Heart right ventricle (tissue), 16 donors: Measurements from ENCODE around the gene SSH2. TPM values are rescaled to one million over a fixed set of nuclear protein-coding genes. Genes with fewer than 3 reads are reported as not detected.
A peak's percentile ranks its signal among the peaks of the same experiment; 100 is the strongest.

ENCODE experiments used
- ATAC-seq, 8 donors: fragments of 200-7000 bp; cut with Tn5 transposase; one replicate each; pipeline ENCODE4 v1.9.1; 2020; ENCODE audit warnings: mild to moderate bottlenecking in 8 of 8, moderate library complexity in 8 of 8, moderate number of reproducible peaks in 1 of 8
- DNase-seq, 2 donors: peaks; one replicate each; pipeline ENCODE4 v3.0.0-alpha.2; 2020
- H3K27ac ChIP-seq, 10 donors: fragments of 200-600 bp; sonication (generic) in 2 of 10; one replicate each; pipeline versions ENCODE4 v1.5.0 to v1.8.0; 2020 to 2022; ENCODE audit warnings: mild to moderate bottlenecking in 3 of 10
- H3K27me3 ChIP-seq, 7 donors: fragments of 200-600 bp; one replicate each; pipeline ENCODE4 v1.8.0; 2021 to 2022; ENCODE audit warnings: mild to moderate bottlenecking in 2 of 7
- H3K36me3 ChIP-seq, 9 donors: fragments of 200-600 bp; sonication (generic) in 1 of 9; one replicate each; pipeline versions ENCODE4 v1.5.0 to v1.8.0; 2020 to 2022; ENCODE audit warnings: mild to moderate bottlenecking in 2 of 9
- H3K4me1 ChIP-seq, 9 donors: fragments of 200-600 bp; sonication (generic) in 1 of 9; one replicate each; pipeline versions ENCODE4 v1.5.0 to v1.8.0; 2020 to 2022; ENCODE audit warnings: mild to moderate bottlenecking in 4 of 9
- H3K4me3 ChIP-seq, 10 donors: fragments of 200-600 bp; sonication (generic) in 2 of 10; one replicate each; pipeline versions ENCODE4 v1.5.0 to v1.8.0; 2020 to 2022; ENCODE audit warnings: mild to moderate bottlenecking in 7 of 10, moderate library complexity in 2 of 10
- H3K9me3 ChIP-seq, 11 donors: fragments of 200-600 bp in 10 of 11; sonication (generic) in 2 of 11; one replicate each; pipeline versions ENCODE4 v1.5.0 to v1.8.0; 2013 to 2022; ENCODE audit warnings: mild to moderate bottlenecking in 2 of 11, control low read depth in 1 of 11, moderate library complexity in 1 of 11
- CTCF ChIP-seq, 9 donors: fragments of 200-600 bp; sonication (generic) in 2 of 9; IDR thresholded peaks; one replicate each; pipeline versions ENCODE4 v1.5.0 to v1.8.0; 2021 to 2022; ENCODE audit warnings: antibody characterized with exemption in 9 of 9, mild to moderate bottlenecking in 5 of 9, moderate library complexity in 1 of 9
- WGBS, 2 donors: extraction: QIAGEN DNeasy Blood & Tissue Kit; methylation state at CpG; one replicate each; pipeline ENCODE4 v1.1.7; 2013; ENCODE audit warnings: inconsistent platforms in 1 of 2; 5-methylcytosine and 5-hydroxymethylcytosine counted together
- intact Hi-C, 10 donors: fragments of 100-400 bp; cut with DNase I; formaldehyde crosslinking; loops; one replicate each; pipeline versions ENCODE4 v1.11.1 to v1.14.2; 2022
- polyA plus RNA-seq, 2 donors: library from polyadenylated mRNA; stranded (reverse); fragments of 200-250 nt; gene quantifications; one replicate each; pipeline ENCODE4 v1.2.3, GENCODE V29; 2013
- total RNA-seq, 10 donors: library from RNA; stranded (reverse); fragmentation: NEBNext Ultra II Directional in 3 of 10; extraction: Animal tissue kit (Norgen Biotek cat#: 25700) in 3 of 10; gene quantifications; one replicate each; pipeline versions ENCODE4 v1.2.1 to v1.2.4, GENCODE V29; 2021 to 2023
- donor health status: Arrhythmogenic right ventricular cardiomyopathy.
- donor health status: ischemic (EF 13 %, LVEDD 7.1; RV severe dilation, severe dysfunction).
- donor health status: healthy with polysubstance abuse.
- donor health status: DM: no; HTN: yes; CAD: no.
- donor health status: DM: no; HTN: no; CAD: no.
- donor health status: ischemic (EF 25% LVEDD 6.9; RV normal size, moderate dysfunction).
- donor health status: ischemic (EF 25% LVEDD 5.7; RV mildly dilated, moderate dysfunction).
- donor health status: healthy.
- donor health status: DM: yes; HTN: yes; CAD: no.
- donor health status: Ischemic cardiomyopathy.
- donor health status: ischemic (EF 35%, LVEDD 5.7; RV mildly dilated, moderate dysfunction).
- donor health status: nonischemic (EF 11% LVEDD 7.7; RV severe dilation, severe dysfunction).
- donor health status: DM: yes; HTN: yes; CAD: no.
- donor health status: PGD.
- donor health status: ischemic (EF 29% LVEDD 5.4; RV normal size, mild dysfunction).
- donor health status: nonischemic (EF 23%, LVEDD 6.1; RV moderate dilation, normal function).

SSH2 gene
- total and polyA plus RNA-seq, 12 donors: 17.9 to 42.9 (median 34.3) TPM

- peaks cover 5 to 30% (median 19%) of the 10 kb centered on the region in 9 donors for H3K4me1 ChIP-seq
- 87 to 91% methylated on average over 3 of the region's 3 CpGs for WGBS, 2 donors
- intact Hi-C loops: loop anchor here in 3 of 10 donors (5.0 to 10.0 kb wide), 3 partner anchors 33 to 324 kb away; partner anchors contain the start of gene SSH2 (in 1 of the 3)
- ATAC-seq (no peak), DNase-seq (no peak)
- no peaks in the 10 kb centered on the region for H3K9me3 ChIP-seq
- H3K27ac ChIP-seq: no peak overlapping the region
- TF ChIP-seq CTCF (IDR thresholded peaks at IDR 0.05): no peak
- H3K4me3 ChIP-seq: no peak overlapping the region
- peaks cover 0 to 20% (median 0%) of the 10 kb centered on the region in 7 donors for H3K27me3 ChIP-seq
- peaks cover 0 to 11% (median 0%) of the 10 kb centered on the region in 9 donors for H3K36me3 ChIP-seq
These were observed 319.6 kb downstream of the SSH2 start for GRCh38 chr17:29610395-29610794.

GRCh38 chr17:29608986-29609385, 321.0 kb downstream of the SSH2 start:
- no peak for TF ChIP-seq CTCF (IDR thresholded peaks at IDR 0.05)
- Histone ChIP-seq H3K4me3 (no peak overlapping the region), H3K36me3 (peaks cover 0 to 11% (median 0%) of the 10 kb centered on the region in 9 donors), H3K27me3 (peaks cover 0 to 13% (median 0%) of the 10 kb centered on the region in 7 donors), H3K27ac (no peak overlapping the region), H3K9me3 (no peaks in the 10 kb centered on the region), H3K4me1 (peaks cover 5 to 16% (median 13%) of the 10 kb centered on the region in 9 donors)
- WGBS, 2 donors: 91% methylated on average over 15 of the region's 15 CpGs
- DNase-seq (no peak), ATAC-seq (no peak)
- intact Hi-C loops: no loop called here

DNA sequence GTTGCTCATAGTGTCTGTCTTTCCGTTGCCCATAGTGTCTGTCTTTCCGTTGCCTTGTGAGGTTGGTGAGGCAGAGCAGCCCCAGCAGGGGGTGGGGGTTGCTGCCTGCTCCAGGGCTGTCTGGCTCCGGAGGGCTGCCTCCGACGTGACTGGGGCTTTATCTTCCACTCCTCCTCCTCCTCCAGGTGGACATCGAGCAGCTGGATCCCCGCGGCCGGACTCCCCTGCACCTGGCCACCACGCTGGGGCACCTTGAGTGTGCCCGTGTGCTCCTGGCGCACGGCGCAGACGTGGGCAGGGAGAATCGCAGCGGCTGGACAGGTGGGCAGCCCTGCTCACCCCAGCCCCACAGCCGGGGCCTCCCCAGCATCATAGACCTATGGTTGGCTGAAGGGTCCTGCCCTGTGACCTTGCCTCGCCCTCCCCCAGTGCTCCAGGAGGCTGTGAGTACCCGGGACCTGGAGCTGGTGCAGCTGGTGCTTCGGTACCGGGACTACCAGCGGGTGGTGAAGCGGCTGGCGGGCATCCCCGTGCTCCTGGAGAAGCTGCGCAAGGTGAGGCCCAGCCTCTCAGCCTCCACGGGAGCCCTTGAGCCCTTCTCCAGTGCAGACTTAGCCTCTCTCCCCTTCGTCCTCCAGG, 322.4 kb downstream of the SSH2 start:
- H3K4me3 ChIP-seq: no peak overlapping the region

GRCh38 chr17:29603109-29603674, 326.8 kb downstream of the SSH2 start:
- H3K36me3 ChIP-seq: no peaks in the 10 kb centered on the region
- no peak for ATAC-seq
- H3K9me3 ChIP-seq: no peaks in the 10 kb centered on the region
- no peak for TF ChIP-seq CTCF (IDR thresholded peaks at IDR 0.05)
- intact Hi-C loops: no loop called here
- no peak for DNase-seq
- H3K27me3 ChIP-seq: no peaks in the 10 kb centered on the region
- WGBS, 2 donors: 86 to 89% methylated on average over 6 of the region's 6 CpGs
- peaks cover 0 to 6% (median 0%) of the 10 kb centered on the region in 9 donors for H3K4me1 ChIP-seq
- no peak overlapping the region for H3K4me3 ChIP-seq
- H3K27ac ChIP-seq: no peak overlapping the region

More for the DNA sequence above, 322.4 kb downstream of the SSH2 start:
- Histone ChIP-seq H3K27me3 (peaks cover 0 to 4% (median 0%) of the 10 kb centered on the region in 7 donors), H3K9me3 (no peaks in the 10 kb centered on the region), H3K27ac (no peak overlapping the region), H3K4me1 (peaks cover 0 to 8% (median under 1%) of the 10 kb centered on the region in 9 donors), H3K36me3 (peaks cover 0 to 11% (median 0%) of the 10 kb centered on the region in 9 donors)
- ATAC-seq (peak in 1 of 8 donors; percentile 14), DNase-seq (no peak)
- no peak for TF ChIP-seq CTCF (IDR thresholded peaks at IDR 0.05)
- 88 to 89% methylated on average over 28 to 29 of the region's 29 CpGs for WGBS, 2 donors
- intact Hi-C loops: no loop called here
